ENCODE measurements around the gene FABP7.

The FABP7 gene

DNA sequence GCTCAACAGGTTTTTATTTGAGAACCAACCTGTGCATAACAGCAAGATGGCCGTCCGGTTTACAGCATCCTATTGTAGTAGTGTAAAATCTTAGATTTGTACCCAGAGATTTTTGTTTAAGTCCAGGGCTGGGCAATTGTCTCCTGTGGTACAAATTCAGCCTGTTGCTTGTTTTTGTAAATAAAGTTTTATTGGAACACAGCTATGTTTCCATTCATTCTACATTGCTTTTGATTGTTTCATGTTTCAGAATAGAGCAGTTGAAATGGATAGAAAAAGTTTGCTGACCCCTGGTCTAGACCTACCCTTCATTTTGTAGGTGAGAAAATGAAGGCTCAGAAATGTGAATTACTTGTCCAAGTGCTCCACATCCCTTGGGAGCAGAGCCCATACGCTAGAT, 18.0 kb downstream of the FABP7 start:
- no peak overlapping the region for H3K4me2 ChIP-seq
- no peaks in the 10 kb centered on the region for H3K27me3 ChIP-seq (ENCODE audit: insufficient read depth, low read depth)
- no peaks in the 10 kb centered on the region for H3K36me3 ChIP-seq (ENCODE audit: insufficient read depth)
- no peaks in the 10 kb centered on the region for H4K20me1 ChIP-seq (ENCODE audit: insufficient read depth)
- H3K4me1 ChIP-seq (ENCODE audit: low read depth, poor library complexity, severe bottlenecking), result peaks cover 2% of the 10 kb centered on the region
- no peak overlapping the region for H3K4me3 ChIP-seq (IDR thresholded peaks at IDR 0.05; ENCODE audit: insufficient read depth, low read depth, low read length)
- H3K9ac ChIP-seq, result no peak overlapping the region
- no peak overlapping the region for H2AFZ ChIP-seq (ENCODE audit: low read depth)
- no peak overlapping the region for H3K27ac ChIP-seq
- TF ChIP-seq, protein P1, sequence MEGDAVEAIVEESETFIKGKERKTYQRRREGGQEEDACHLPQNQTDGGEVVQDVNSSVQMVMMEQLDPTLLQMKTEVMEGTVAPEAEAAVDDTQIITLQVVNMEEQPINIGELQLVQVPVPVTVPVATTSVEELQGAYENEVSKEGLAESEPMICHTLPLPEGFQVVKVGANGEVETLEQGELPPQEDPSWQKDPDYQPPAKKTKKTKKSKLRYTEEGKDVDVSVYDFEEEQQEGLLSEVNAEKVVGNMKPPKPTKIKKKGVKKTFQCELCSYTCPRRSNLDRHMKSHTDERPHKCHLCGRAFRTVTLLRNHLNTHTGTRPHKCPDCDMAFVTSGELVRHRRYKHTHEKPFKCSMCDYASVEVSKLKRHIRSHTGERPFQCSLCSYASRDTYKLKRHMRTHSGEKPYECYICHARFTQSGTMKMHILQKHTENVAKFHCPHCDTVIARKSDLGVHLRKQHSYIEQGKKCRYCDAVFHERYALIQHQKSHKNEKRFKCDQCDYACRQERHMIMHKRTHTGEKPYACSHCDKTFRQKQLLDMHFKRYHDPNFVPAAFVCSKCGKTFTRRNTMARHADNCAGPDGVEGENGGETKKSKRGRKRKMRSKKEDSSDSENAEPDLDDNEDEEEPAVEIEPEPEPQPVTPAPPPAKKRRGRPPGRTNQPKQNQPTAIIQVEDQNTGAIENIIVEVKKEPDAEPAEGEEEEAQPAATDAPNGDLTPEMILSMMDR (conservative IDR thresholded peaks at IDR 0.05; ENCODE audit: low read depth, low read length), result no peak
- peaks cover 10% of the 10 kb centered on the region; the same call in 1 of the 2 replicates for H3K79me2 ChIP-seq (ENCODE audit: insufficient read depth, low read depth)

DNA sequence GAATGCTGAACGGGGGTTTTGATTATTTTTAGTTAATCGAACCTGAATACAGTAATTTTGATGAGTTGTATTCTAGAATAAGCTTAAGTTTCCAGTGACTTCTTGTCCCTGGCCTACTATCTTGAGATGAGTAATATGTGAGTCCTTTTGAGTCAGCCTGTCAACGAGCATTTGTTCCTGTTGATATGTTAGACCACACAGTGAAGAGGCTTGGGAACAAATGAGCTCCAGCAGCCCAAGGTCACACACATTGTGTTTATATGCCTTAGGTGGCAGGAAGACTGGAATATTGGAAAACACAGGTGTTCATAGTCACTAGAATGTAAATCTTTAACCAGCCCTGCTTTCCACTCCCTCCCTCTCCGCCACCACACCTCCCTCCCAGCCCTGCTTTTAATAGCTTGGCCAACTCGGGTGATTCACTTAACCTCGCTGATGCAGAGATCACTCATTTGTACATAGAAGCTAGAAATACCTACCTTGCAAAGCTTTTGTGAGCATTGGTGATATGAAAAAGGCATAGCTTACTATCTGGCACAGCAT, 18.7 kb downstream of the FABP7 start:
- Histone ChIP-seq H3K27ac (no peak overlapping the region), H3K4me3 (IDR thresholded peaks at IDR 0.05; ENCODE audit: insufficient read depth, low read depth, low read length) (no peak overlapping the region), H3K4me2 (no peak overlapping the region), H3K79me2 (ENCODE audit: insufficient read depth, low read depth) (peaks cover 6% of the 10 kb centered on the region; the same call in 1 of the 2 replicates), H3K36me3 (ENCODE audit: insufficient read depth) (no peaks in the 10 kb centered on the region), H3K9ac (no peak overlapping the region), H2AFZ (ENCODE audit: low read depth) (no peak overlapping the region), H3K27me3 (ENCODE audit: insufficient read depth, low read depth) (no peaks in the 10 kb centered on the region), H4K20me1 (ENCODE audit: insufficient read depth) (no peaks in the 10 kb centered on the region), H3K4me1 (ENCODE audit: low read depth, poor library complexity, severe bottlenecking) (no peaks in the 10 kb centered on the region)
- TF ChIP-seq, protein P1 (conservative IDR thresholded peaks at IDR 0.05; ENCODE audit: low read depth, low read length), result no peak

DNA sequence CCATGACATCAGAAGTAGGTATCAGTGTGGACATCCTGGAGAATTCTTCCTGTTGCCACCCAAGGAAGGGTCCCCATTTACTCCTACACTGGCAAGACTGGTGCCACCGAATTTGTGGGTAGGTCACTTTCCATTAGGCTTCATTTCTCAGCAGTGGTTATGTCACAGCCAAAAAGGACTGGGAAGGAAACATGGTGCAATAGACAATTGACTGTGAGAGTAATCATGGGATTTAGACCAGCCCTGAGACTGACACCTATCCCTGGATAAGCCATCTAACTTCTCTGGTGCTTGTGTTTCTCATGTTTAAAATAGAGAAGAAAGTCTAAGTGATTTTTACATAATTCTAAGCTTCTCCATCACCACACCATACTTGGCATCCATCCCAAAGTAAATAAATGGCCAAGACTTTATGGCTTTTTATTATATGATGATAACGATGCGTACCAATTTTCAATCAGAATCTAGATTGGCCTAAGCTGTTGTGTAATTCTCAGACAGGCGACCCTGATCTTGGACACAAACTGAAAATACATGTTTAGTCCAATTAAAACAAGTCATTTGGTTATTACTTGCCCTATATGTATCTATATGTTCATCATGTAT, 19.7 kb downstream of the FABP7 start:
- Histone ChIP-seq H3K36me3 (ENCODE audit: insufficient read depth) (no peaks in the 10 kb centered on the region), H3K27me3 (ENCODE audit: insufficient read depth, low read depth) (no peaks in the 10 kb centered on the region), H3K4me3 (IDR thresholded peaks at IDR 0.05; ENCODE audit: insufficient read depth, low read depth, low read length) (no peak overlapping the region), H2AFZ (ENCODE audit: low read depth) (no peak overlapping the region), H3K4me1 (ENCODE audit: low read depth, poor library complexity, severe bottlenecking) (no peaks in the 10 kb centered on the region), H3K27ac (no peak overlapping the region), H3K9ac (no peak overlapping the region), H4K20me1 (ENCODE audit: insufficient read depth) (no peaks in the 10 kb centered on the region), H3K79me2 (ENCODE audit: insufficient read depth, low read depth) (no peaks in the 10 kb centered on the region), H3K4me2 (no peak overlapping the region)
- TF ChIP-seq, protein P1 (conservative IDR thresholded peaks at IDR 0.05; ENCODE audit: low read depth, low read length), result no peak

DNA sequence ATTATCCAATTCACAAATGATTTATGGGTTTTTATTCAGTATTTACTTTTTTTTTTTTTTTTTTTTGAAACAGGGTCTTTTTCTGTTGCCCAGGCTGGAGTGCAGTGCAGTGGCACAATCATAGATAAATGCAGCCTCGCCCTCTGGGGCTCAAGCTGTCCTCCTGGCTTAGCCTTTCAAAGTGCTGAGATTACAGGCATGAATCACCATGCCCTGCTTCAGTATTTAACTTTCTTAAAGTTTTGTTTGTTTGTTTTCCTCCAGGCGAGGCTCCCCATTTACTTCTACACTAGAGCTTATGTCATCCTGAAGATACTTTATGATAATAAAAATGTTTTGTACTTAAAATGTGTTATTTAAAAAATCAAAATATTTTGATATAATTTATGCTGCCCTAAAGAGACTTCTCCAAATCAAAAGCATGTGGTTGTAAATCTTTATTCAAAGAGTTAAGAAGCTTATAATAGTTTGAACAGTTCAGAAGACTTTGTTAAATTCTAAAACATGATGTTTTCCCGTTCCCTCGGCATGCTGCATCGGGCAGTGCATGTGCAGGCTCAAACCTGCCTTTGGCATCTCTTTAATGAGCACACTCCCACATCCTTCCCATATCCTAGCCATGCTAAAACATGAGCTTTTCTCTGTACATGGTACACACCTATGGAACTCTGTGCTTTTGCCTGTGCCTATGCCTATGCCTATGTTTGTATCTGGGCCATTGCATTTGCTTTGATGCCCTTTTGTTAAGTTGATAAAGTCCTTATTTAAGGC, 20.6 kb downstream of the FABP7 start:
- no peaks in the 10 kb centered on the region for H3K27me3 ChIP-seq (ENCODE audit: insufficient read depth, low read depth)
- H3K4me3 ChIP-seq (IDR thresholded peaks at IDR 0.05; ENCODE audit: insufficient read depth, low read depth, low read length), result no peak overlapping the region
- H3K9ac ChIP-seq, result no peak overlapping the region
- TF ChIP-seq, protein P1 (conservative IDR thresholded peaks at IDR 0.05; ENCODE audit: low read depth, low read length), result no peak
- no peaks in the 10 kb centered on the region for H4K20me1 ChIP-seq (ENCODE audit: insufficient read depth)
- H3K36me3 ChIP-seq (ENCODE audit: insufficient read depth), result no peaks in the 10 kb centered on the region
- H3K4me1 ChIP-seq (ENCODE audit: low read depth, poor library complexity, severe bottlenecking), result no peaks in the 10 kb centered on the region
- no peak overlapping the region for H3K4me2 ChIP-seq
- no peak overlapping the region for H2AFZ ChIP-seq (ENCODE audit: low read depth)
- no peak overlapping the region for H3K27ac ChIP-seq
- no peaks in the 10 kb centered on the region for H3K79me2 ChIP-seq (ENCODE audit: insufficient read depth, low read depth)

All from KMS-11 (cell line).